GM23338 (cell line): ENCODE data around the gene OOEP.

Experiments
- CREB1 ChIP-seq: fragments of 250-450 bp; sonication (Bioruptor Pico); IDR thresholded peaks from 2 replicates; pipeline ENCODE4 v1.5.0; 2020; ENCODE audit warnings: low read depth, mild to moderate bottlenecking, moderate library complexity
- EZH2 ChIP-seq: fragments of 200-600 bp; sonication (generic); IDR thresholded peaks from one replicate; pipeline ENCODE4 v1.8.0; 2017; ENCODE audit warnings: antibody characterized with exemption, mild to moderate bottlenecking, low read depth; ENCODE audit not compliant: unreplicated experiment
- EZH2phosphoT487 ChIP-seq: fragments of 200-600 bp; sonication (generic); IDR thresholded peaks from one replicate; pipeline ENCODE4 v1.8.1; 2018; ENCODE audit warnings: antibody characterized with exemption; ENCODE audit not compliant: unreplicated experiment
- JUNB ChIP-seq: IDR thresholded peaks from one replicate; pipeline ENCODE4 v1.6.1; 2016; ENCODE audit warnings: antibody characterized with exemption; ENCODE audit not compliant: unreplicated experiment
- NANOG ChIP-seq: IDR thresholded peaks from 2 replicates; pipeline ENCODE4 v1.6.1; 2016; ENCODE audit warnings: antibody characterized with exemption, borderline replicate concordance
- POLR2AphosphoS5 ChIP-seq: IDR thresholded peaks from 2 replicates; pipeline ENCODE4 v1.6.1; 2016; ENCODE audit warnings: antibody characterized with exemption, low read depth
- STAT1 ChIP-seq: IDR thresholded peaks from one replicate; pipeline ENCODE4 v1.6.1; 2016; ENCODE audit warnings: antibody characterized with exemption; ENCODE audit not compliant: unreplicated experiment
- ZNF114 ChIP-seq: fragments of 250-450 bp; sonication (Bioruptor Pico); IDR thresholded peaks from 2 replicates; pipeline ENCODE4 v1.5.0; 2020; ENCODE audit warnings: mild to moderate bottlenecking, moderate library complexity
- ZNF331 ChIP-seq: fragments of 250-450 bp; sonication (Bioruptor Pico); IDR thresholded peaks from 2 replicates; pipeline ENCODE4 v1.5.0; 2020; ENCODE audit warnings: low read depth, mild to moderate bottlenecking, moderate library complexity
- TF ChIP-seq, protein P1 (sequence below), 2 experiments: fragments of 200-600 bp in 1 of 2; sonication (generic) in 1 of 2; conservative IDR thresholded peaks; 2 replicates each; pipeline versions ENCODE4 v1.5.1 to v1.6.1; 2016 to 2017; ENCODE audit warnings: antibody characterized with exemption in 2 of 2, low read depth in 2 of 2, mild to moderate bottlenecking in 2 of 2, moderate library complexity in 1 of 2
- TF ChIP-seq, protein P2 (sequence below): IDR thresholded peaks from one replicate; pipeline ENCODE4 v1.6.1; 2018; ENCODE audit warnings: antibody characterized with exemption; ENCODE audit not compliant: unreplicated experiment
- TF ChIP-seq, protein P3 (sequence below): IDR thresholded peaks from 2 replicates; pipeline ENCODE4 v1.6.1; 2016; ENCODE audit warnings: antibody characterized with exemption

DNA sequence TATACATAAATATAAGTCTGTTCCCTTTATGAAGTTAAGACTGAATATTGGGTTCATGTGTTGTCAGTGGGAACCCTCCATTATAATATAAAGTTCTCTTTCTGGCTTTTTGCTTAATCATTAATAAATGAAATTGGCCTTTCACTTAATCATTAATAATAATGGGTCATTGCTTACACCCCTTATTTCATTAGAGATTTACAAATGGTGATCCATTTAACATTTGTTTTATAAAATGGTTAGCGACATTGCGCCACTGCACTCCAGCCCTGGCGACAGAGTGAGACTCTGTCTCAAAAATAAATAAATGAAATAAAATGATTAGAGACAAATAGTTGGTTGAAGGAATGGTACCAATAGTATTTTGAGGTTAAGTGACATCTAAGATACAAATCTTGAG, 43.4 kb upstream of the OOEP start:
- TF ChIP-seq, protein P1, sequence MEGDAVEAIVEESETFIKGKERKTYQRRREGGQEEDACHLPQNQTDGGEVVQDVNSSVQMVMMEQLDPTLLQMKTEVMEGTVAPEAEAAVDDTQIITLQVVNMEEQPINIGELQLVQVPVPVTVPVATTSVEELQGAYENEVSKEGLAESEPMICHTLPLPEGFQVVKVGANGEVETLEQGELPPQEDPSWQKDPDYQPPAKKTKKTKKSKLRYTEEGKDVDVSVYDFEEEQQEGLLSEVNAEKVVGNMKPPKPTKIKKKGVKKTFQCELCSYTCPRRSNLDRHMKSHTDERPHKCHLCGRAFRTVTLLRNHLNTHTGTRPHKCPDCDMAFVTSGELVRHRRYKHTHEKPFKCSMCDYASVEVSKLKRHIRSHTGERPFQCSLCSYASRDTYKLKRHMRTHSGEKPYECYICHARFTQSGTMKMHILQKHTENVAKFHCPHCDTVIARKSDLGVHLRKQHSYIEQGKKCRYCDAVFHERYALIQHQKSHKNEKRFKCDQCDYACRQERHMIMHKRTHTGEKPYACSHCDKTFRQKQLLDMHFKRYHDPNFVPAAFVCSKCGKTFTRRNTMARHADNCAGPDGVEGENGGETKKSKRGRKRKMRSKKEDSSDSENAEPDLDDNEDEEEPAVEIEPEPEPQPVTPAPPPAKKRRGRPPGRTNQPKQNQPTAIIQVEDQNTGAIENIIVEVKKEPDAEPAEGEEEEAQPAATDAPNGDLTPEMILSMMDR (conservative IDR thresholded peaks at IDR 0.05; ENCODE audit: low read depth in 2 of 2), result no peak
- TF ChIP-seq EZH2, result no peak
- TF ChIP-seq POLR2AphosphoS5, result no peak
- no peak for TF ChIP-seq JUNB
- no peak for TF ChIP-seq CREB1 (CRISPR knock-in tag)
- no peak for TF ChIP-seq STAT1
- TF ChIP-seq, protein P2, sequence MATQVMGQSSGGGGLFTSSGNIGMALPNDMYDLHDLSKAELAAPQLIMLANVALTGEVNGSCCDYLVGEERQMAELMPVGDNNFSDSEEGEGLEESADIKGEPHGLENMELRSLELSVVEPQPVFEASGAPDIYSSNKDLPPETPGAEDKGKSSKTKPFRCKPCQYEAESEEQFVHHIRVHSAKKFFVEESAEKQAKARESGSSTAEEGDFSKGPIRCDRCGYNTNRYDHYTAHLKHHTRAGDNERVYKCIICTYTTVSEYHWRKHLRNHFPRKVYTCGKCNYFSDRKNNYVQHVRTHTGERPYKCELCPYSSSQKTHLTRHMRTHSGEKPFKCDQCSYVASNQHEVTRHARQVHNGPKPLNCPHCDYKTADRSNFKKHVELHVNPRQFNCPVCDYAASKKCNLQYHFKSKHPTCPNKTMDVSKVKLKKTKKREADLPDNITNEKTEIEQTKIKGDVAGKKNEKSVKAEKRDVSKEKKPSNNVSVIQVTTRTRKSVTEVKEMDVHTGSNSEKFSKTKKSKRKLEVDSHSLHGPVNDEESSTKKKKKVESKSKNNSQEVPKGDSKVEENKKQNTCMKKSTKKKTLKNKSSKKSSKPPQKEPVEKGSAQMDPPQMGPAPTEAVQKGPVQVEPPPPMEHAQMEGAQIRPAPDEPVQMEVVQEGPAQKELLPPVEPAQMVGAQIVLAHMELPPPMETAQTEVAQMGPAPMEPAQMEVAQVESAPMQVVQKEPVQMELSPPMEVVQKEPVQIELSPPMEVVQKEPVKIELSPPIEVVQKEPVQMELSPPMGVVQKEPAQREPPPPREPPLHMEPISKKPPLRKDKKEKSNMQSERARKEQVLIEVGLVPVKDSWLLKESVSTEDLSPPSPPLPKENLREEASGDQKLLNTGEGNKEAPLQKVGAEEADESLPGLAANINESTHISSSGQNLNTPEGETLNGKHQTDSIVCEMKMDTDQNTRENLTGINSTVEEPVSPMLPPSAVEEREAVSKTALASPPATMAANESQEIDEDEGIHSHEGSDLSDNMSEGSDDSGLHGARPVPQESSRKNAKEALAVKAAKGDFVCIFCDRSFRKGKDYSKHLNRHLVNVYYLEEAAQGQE, result no peak
- TF ChIP-seq NANOG, result no peak
- no peak for TF ChIP-seq EZH2phosphoT487
- no peak for TF ChIP-seq ZNF114 (CRISPR knock-in tag)
- TF ChIP-seq ZNF331 (CRISPR knock-in tag), result no peak
- TF ChIP-seq, protein P3, sequence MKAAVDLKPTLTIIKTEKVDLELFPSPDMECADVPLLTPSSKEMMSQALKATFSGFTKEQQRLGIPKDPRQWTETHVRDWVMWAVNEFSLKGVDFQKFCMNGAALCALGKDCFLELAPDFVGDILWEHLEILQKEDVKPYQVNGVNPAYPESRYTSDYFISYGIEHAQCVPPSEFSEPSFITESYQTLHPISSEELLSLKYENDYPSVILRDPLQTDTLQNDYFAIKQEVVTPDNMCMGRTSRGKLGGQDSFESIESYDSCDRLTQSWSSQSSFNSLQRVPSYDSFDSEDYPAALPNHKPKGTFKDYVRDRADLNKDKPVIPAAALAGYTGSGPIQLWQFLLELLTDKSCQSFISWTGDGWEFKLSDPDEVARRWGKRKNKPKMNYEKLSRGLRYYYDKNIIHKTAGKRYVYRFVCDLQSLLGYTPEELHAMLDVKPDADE, result no peak
